ENCODE measurements around the gene LRTM2. TPM values are rescaled to one million over a fixed set of nuclear protein-coding genes. Genes with fewer than 3 reads are reported as not detected.

Gene LRTM2
- polyA plus RNA-seq, 10 donors, result 0.08 to 0.63 (median 0.27) TPM; not detected in 1

DNA sequence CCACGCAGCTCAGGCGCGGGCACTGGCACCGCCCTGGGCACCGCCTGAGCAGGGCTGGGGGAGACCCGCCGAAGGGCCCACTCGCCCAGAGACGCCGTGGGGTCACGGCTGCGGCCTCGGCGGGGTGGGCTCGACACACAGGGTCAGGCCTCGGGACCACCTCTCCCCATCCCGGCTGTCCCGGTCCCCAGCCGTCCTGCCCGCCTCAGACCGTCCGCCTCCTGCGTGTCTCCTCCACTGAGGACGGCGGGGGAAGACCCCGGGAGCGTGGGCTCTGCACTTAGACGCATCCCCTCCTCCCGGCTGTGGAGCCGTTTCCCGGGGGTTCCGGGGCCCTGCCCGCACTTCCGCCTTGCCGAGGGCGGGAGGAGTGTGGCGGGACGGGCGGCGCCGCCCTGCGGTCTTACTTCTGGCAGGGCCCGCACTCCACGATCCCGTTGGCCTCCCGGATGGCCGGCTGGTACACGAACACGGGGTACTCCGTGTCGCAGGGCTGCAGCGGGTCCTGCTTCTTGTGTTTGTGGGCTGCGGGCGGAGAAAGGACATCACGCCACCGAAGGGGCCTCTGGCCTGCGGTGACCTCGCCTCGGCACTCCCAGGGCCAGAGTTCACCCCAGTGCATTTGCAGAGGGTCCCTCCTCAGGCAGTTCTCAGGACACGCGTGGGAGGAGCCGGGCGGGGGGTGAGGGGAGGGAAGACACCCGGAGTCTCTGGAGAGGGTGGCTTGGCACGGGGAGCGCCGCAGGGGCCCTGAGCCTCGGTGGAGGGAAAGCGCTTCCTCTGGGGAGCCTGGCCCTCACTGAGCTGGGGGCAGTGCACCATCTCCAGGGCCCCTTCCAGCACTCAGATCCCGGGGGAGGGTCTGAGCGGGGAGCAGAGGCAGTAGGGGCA lies 23.1 kb upstream of the LRTM2 start:
- DNase-seq, result peak in 2 of 3 donors; percentile 44 to 82

DNA sequence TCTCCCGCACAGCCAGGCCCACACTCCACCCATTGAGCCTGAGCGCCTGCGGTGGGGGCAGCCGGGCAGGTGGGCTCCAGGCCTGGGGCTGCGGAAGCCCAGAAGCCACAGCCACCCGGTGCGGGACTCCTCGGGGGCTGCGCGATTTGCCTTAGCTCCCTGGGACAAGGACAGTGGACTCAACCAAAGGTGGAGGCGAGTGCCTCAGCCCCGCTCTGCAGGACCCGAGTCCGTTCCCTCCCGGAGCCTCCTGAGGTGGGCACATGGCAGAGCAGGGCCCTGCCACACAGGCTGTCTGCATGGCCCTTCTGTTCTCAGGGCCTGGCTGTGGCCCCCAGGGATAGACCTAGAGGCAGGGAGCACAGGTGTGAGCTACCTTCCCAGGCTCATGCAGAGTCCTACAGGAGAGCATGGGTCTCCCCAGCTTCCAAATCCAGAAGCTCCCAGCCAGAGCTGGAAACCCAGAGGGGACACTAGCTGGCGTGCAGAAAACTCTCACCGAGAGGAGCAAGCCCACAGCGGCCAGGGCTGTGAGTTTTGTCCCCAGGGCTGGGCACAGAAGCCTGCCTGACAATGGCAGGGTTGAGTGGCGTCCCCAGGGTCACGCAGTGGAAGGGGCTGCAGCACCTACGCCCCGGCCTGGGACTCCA lies 22.2 kb upstream of the LRTM2 start:
- DNase-seq, result no peak

DNA sequence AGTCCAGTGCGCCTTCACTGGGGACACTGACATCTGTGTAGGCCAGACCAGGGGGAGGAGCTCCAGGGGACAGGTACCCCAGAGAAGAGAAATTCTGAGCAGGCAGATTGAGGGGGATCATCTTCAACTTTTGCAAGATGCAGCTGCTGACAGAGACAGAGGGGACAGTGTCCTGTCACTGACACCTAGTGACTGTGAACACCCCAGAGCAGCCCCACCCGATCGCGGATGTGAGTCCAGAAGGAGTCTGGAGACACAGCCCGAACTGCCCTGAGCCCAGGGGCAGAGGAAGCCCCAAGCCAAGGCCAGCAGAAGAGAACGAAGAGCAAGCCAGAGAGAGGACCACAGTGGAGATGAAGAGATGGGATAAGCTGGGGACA lies 21.7 kb upstream of the LRTM2 start:
- no peak for DNase-seq

DNA sequence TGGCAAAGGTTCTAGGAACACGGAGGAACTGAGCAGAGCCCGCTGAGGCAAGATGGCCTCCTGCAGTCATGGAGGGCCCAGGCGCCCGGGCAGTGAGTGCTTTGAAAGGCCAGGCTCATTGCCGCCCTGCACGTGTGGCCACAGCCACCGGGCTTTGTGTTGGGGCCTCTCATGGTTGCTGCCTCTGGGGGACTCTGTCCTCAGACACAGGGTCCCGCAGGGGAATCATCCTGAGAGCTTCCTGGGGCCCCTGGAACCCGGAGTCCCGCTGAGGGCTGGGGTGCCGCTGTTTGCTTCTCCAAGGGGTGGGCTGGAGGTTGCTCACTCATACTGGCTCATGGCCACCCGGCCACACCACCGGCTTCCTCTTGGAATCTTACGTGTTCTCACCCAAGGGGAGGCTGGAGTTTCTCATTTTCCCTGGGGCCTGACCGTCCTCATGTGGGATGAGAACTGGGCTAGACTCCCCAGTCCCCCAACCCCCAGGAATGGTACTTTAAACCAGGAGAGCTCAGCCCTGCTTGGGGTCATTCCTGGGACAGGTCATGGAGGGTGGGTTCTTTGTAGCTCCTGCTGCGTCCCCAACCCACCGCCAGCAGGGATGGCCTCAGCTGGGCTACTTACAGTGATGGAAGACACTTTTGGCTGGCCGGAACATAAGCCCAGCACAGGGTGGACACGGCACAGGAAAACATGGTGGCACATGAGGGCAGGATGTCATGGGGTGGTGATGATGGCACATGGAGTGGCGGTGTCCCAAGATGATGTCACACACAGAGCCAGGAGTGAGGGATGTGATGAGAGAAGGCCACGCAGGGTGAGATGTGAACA lies 21.1 kb upstream of the LRTM2 start:
- DNase-seq, result no peak

DNA sequence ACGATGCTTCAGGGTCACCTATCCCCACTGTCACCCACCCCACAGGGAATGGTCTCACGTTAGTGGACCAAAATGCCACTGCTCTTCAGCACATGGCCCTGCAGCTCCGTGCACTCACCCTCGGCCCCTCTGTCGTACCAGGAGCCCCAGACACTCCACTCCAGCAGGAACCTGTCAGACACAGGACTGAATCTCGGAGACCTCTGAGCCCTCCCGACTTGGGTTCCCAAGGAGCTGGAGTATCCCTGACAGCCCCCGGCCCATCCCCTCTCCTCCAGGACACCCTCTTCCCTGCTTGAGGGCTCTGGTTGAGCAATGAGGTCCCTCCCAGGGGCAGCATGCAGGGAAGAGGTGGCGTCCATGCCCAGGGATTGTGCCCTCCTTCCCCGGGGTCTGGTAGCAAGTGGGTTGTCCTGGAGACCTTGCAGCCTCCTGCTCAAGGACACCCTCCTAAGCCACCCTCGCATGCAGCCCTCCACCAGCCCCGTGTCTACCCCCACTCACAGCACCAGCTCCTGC lies 20.4 kb upstream of the LRTM2 start:
- no peak for DNase-seq

DNA sequence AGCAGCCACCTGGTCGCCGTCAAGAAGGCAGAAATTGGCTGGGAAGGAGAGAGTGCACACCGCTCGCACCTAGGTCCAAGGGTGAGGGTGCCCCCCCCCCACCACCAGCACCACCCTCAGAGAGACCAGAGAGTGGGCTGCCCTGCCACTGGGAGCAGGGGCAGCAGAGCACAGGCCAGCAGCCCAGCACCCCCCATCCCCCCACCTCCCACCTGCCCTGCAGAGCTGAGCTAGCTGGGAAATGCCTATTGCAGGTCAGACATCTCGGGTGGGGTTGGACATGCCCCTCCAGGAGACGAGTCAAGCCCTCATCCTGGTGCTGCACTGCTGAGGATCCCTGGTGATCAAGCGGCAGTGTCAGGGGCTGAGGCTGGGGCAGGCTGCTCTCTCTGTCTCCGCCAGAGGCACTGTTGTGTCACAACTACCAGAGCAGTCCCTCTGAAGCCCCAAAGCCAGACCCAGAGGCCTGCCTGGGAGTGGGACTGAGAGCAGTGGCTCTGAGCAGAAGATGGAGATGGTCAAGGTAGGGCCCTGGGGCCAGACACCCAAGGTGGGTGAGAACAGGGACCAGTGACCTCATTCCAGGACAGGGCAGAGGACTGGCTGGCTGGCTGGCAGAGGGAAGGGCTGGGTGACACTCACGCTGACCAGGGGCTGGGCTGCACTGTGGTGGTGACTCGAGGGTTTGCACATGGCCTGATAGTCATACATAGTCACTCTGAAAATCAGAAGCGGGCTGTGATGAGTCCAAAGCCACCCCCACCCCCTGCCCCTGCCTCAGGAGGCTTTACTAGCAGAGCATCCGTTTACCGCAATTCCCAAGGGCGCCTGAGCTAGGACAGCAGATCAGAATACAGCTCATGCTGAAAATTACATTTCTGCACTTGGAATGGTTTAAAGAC lies 19.7 kb upstream of the LRTM2 start:
- DNase-seq, result no peak

DNA sequence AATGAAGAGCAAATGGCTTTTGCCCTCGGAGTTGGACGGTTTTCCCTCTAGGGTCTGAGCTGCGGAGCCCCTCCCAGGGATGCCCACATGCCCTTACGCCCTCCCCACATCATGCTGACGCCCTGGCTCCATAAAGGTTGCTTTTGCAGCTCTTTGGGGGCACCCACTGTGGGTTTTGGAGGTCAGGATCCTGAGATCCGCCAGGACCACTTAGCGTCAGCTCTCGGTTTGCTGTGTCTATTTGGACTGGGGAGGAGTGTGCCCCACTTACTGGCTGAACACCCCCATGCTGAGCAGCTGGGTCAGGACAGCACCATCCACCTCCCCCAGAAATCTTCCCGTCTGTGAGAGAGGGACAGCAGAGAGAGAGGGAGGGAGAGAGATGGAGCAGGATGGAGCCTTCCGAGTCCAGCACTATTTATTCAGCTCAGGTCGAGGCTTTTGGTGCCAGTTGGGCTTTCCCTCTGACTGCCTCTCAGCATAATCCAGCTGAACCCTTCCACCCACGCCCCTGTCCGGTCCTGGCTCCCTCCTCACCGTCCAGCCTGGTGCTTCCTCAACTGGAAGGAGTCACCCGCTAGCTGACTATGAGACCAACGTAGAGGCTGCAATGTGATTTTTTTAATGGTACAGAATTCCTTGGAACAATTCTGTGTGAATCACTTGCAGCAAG lies 18.9 kb upstream of the LRTM2 start:
- no peak for DNase-seq

DNA sequence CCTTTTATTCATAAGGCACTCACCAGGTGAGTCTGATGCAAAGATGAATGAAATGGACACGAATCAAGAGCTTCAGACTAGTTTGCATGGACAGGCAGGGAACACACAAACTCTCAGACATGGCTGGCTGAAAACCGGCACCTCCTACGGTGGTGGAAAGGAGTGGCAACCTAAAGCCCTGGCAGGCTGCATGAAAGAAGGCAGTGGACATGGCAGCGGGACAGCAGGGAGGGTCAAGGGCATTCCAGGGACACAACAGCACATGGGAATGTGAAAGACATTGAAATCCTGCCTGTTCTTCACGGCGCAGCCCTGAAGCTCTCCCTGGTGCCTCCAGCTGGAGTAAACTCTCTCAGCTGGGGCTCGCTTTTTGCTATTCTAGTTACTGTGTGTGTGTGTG lies 16.6 kb upstream of the LRTM2 start:
- DNase-seq, result no peak

DNA sequence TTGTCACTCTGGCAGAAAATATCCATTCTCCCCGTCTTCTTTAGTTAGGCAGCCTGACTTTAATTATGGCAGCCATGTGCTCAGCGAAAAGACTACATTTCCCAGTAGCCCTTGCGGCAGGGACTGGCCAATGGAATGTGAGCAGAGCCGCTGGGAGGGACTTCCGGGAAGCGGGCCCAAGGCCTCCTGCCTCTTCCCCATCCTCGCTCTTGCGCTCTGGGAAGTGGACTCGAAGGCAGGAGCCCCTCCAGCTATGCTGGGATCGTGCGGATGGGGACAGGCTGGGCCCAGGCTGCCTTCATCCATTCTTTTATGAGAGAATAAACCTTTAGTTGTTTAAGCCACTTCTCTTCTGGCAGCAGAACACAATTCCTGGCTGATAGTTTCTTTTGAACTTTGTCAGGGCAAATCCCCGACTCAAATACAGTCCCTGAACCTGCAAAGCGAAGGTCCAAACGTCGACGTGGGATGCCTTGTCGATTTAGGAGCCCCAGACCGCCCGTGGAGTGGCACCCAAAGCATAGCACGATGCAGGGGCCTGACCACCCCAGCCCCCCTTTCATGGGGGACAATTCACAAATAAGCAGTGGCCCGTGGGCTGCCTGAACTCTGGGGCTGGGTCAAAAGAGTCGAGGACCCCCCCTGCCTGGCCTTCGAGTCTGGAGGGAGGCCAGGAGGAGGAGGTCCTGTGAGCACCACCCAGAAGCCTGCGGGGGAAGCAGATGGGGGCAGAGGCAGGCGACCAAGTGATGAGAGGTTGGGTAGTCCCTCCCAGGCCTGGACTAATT lies 15.6 kb upstream of the LRTM2 start:
- peak; percentile 91 to 96 (median 91) for DNase-seq

DNA sequence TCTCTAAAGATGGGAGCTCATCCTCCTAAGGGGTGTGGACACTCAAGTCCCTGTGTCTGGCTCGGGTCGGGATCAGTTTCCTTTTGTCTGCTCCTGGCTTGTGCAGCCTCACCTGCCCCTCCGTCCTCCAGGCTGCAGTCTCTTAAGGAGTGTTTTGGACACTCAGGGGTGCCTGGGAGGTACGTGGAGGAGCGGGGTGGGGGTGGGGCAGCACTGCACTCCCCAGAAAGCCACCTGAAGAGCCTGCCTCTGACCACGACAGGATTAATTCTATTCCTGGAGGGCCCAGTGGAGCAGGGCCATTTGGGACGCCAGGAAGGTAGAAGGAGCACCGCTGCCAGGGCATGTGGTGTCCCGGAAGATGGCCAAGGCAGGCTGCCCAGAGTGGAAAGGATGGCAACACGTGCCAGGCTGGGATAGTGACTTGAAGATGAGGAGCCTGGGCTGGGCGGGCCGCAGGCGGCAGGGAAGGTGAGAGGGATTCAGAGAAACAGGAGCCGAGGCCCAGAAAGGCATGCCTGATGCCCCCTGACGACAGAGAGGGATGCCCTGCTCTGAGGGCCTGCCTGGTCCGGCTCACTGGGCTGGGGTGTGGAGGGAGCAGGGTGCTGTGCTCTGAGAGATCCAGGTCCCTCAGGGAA lies 14.8 kb upstream of the LRTM2 start:
- DNase-seq, result no peak

DNA sequence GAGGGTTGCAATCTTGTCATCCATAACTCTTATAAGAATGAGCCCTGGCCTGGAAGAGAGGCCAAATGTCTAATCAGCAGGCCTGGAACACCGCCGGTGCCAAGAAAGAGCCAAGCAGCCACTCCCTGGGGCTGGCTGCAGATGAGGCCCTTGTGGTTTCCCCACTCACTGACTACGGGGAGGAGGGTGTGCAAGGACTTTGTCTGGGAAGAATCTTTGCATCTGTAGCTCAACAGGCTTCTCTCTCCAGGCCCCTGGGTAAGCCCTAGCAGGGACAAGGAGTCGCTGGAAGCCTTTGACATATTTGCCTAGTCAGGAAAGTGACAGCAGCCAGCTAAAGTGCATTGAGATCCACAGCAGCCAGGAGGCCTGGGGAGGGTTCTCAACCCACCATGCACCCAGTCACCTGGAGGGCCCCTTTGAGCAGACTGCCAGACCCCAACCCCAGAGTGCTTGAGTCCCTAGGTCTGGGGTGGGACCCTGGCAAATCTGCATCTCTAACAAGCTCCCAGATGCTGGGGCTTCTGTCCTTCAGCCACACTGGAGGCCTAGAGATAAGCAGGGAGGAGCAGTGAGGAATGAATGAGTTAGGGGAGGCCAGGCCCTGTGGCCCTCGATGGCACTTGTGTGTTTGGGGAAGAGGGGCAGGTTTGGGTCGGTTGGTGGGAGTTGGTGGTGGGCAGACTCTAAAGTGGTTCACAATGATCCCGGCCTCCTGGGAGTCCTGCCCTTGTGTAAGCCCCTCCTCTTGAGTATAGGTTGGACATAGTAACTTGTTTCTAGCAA lies 13.9 kb upstream of the LRTM2 start:
- DNase-seq, result no peak

DNA sequence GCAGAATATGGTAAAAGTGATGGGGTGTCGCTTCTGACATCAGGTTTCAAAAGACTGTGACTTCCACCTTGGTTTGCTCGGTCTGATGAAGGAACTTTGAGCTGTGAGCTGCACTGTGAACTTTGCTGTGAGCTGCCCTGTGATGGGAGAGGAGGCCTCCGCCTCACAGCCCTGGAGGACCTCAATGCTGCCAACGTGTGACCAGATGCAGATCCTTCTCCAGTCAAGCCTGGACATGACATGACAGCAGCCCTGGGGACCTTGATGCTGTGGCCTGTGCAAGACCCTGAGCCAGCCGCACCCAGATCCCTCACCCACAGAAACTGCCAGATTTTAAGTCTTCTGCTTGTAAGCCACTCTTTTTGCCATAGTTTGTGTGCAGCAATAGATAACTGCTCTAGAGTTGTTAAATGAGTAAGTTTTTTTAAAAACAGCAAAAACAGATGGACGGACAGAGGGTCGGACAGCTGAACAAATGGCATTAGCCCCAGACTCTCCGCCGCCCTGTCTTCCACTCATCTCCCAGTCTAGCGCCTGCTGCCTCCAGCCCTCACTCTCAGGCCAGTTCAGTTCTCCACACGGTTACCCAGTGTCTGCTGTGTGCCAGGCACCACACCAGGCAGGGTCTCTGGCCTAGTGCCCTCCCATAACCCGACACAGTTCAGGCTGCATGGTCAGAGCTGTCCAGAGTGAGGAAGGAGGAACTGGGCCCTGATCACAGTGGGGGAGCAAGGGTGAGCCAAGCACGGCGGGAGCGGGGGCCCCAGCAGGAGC lies 13.1 kb upstream of the LRTM2 start:
- no peak for DNase-seq

DNA sequence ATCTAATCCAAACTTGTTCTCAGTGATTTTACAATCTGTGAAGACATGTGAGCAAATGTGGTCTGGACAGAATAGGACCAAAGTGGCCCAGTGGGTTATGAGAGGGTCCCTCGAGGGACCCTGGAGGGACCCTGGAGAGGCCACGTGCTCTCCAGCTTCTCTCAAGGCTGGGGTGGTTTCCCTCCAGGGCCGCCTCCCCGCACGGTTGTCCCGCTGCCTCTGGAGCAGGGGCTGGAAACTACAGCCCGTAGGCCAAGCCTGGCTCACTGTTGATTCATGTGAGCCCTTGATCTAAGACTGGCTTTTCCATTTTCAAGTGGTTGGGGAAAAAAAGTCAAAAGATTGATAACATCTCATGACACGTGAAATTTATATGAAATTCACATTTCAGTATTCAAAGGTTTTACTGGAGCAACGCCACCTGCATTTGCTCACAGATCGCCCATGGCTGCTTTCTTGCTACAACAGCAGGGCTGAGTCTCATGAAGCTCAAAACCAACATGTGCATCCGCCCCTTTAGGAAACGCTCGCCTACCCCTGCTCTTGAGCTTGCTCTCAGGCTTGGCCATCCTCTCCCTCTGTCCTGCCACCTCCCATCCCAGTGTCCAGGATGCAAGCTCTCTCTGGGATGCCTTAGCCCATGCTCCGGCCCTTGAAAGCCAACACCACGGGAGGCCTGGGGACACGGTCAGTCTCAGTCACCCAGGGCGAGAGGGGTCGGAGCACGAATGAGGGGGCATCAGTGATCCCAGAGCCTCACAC lies 12.1 kb upstream of the LRTM2 start:
- no peak for DNase-seq

DNA sequence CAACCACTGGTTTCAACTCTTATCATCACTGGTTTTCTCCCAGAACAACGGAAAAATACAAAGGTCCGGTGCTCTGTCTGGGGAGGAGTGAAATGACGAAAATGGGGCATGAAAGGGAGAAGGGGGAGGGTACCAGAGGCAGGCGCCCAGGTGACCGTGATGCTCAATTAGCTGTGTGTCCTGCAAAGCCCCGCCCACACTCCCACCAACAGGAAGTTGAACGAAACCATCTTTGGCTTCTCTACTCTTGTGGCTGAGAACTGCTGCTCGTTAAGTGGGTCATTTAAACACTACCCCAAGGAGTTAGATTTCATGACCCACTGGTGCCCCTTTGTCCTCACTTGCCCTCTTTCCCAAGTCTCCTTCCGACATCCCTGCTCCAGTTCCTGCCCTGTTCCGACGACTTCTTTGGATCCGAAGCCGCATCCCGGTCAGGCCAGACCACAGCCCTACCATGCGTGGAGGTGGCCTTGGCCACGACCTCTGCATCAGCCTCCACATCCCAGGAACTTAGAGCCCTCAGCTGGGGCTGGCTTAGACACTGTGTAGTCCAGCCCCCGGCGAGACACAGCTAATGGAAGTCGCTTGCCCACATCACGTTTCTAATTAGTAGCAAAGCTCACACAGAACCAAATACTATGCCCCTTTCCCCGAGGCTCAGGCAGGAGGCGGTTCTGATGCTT lies 11.4 kb upstream of the LRTM2 start:
- DNase-seq, result no peak

DNA sequence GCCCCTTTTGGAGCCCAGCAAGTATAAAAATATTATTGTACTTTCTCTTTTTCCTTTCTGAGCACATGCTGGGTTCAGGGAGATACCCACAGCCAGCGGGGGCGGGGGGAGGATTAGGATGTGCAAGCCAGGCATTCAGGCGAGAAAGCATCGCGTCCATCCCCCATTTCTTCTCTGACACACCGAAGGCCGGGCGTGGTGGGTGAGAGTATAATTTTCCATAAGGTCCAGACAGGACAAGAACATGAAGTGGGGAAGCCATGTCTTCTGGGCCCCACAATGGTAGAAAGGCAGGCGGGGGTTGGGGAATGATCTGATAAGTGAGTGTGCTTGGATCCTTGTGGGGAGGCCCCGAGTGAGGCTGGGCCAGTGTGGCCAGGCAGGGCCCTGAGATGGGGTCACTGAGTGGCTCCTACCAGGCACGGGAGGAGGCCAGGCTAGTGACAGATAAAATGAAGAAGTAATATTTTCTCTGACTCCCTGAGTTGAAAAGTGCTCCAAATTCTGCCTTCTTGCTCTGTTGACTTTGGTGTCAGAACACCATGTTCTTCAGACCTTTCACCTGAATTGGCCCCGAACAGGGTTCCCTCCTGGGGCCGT lies 10.7 kb upstream of the LRTM2 start:
- no peak for DNase-seq
